ENCODE measurements around the gene TEX19. TPM values are rescaled to one million over a fixed set of nuclear protein-coding genes. Genes with fewer than 3 reads are reported as not detected.

TEX19 gene
- total RNA-seq, 1 donor from 2014 or later: not detected

- POLR2A ChIA-PET: interaction anchor here (0.6 to 2.2 kb wide), 3 partner anchors 18 to 36 kb away, joined by 3 to 19 read pairs (median 5); no protein-coding TSS in a partner anchor
- TF ChIP-seq CTCF (IDR thresholded peaks at IDR 0.05): no peak
- DNase-seq: no peak
- CTCF ChIA-PET: no interaction called here
- Mint-ChIP-seq H3K27ac (no peak overlapping the region), H3K9me3 (no peaks in the 10 kb centered on the region), H3K27me3 (peaks cover 9% of the 10 kb centered on the region), H3K4me1 (peaks cover 28% of the 10 kb centered on the region), H3K4me3 (peak overlapping the region; percentile 85), H3K36me3 (ENCODE audit: low read depth) (no peaks in the 10 kb centered on the region)
- intact Hi-C loops (cut with micrococcal nuclease): no loop called here
- no peak for ATAC-seq (ENCODE audit: low read depth)
Measured at GRCh38 chr17:82334204-82334621, 24.8 kb upstream of the TEX19 start.

- Mint-ChIP-seq H3K4me3 (peak overlapping the region; percentile 85), H3K4me1 (peaks cover 28% of the 10 kb centered on the region), H3K9me3 (no peaks in the 10 kb centered on the region), H3K27me3 (peaks cover 9% of the 10 kb centered on the region), H3K27ac (no peak overlapping the region), H3K36me3 (ENCODE audit: low read depth) (no peaks in the 10 kb centered on the region)
- no peak for DNase-seq
- ChIA-PET CTCF (no interaction called here), POLR2A (interaction anchor here (0.6 to 1.2 kb wide), 2 partner anchors 18 to 34 kb away, joined by 3 to 5 read pairs; no protein-coding TSS in a partner anchor)
- ATAC-seq (ENCODE audit: low read depth): no peak
- intact Hi-C loops (cut with micrococcal nuclease): no loop called here
- no peak for TF ChIP-seq CTCF (IDR thresholded peaks at IDR 0.05)
Measured at GRCh38 chr17:82334622-82335394, 24.2 kb upstream of the TEX19 start.

GRCh38 chr17:82338858-82339633, 20.0 kb upstream of the TEX19 start:
- Mint-ChIP-seq H3K4me1 (peaks cover 20% of the 10 kb centered on the region), H3K4me3 (no peak overlapping the region), H3K9me3 (no peaks in the 10 kb centered on the region), H3K36me3 (ENCODE audit: low read depth) (no peaks in the 10 kb centered on the region), H3K27me3 (peaks cover 3% of the 10 kb centered on the region), H3K27ac (no peak overlapping the region)
- intact Hi-C loops (cut with micrococcal nuclease): no loop called here
- ChIA-PET CTCF (interaction anchor here (1.5 kb wide), 1 partner anchor 212 kb away, joined by 3 read pairs; no protein-coding TSS in a partner anchor), POLR2A (interaction anchor here (0.5 kb wide), 1 partner anchor 326 kb away, joined by 3 read pairs; no protein-coding TSS in a partner anchor)
- ATAC-seq (ENCODE audit: low read depth) (no peak), DNase-seq (no peak)
- no peak for TF ChIP-seq CTCF (IDR thresholded peaks at IDR 0.05)

GRCh38 chr17:82339634-82340580, 19.1 kb upstream of the TEX19 start:
- no peak for TF ChIP-seq CTCF (IDR thresholded peaks at IDR 0.05)
- H3K36me3 Mint-ChIP-seq (ENCODE audit: low read depth): no peaks in the 10 kb centered on the region
- ChIA-PET POLR2A (interaction anchor here (1.3 kb wide), 1 partner anchor 9 kb away, joined by 3 read pairs; no protein-coding TSS in a partner anchor), CTCF (no interaction called here)
- H3K27me3 Mint-ChIP-seq: peaks cover 5% of the 10 kb centered on the region
- peaks cover 12% of the 10 kb centered on the region for H3K4me1 Mint-ChIP-seq
- H3K9me3 Mint-ChIP-seq: no peaks in the 10 kb centered on the region
- H3K4me3 Mint-ChIP-seq: no peak overlapping the region
- DNase-seq (no peak), ATAC-seq (ENCODE audit: low read depth) (no peak)
- intact Hi-C loops (cut with micrococcal nuclease): no loop called here
- no peak overlapping the region for H3K27ac Mint-ChIP-seq
